Keratinocyte (primary cell): ENCODE measurements around the gene HOMER3. TPM values are rescaled to one million over a fixed set of nuclear protein-coding genes. Genes with fewer than 3 reads are reported as not detected.

Experiments
- DNase-seq: peaks from one replicate; pipeline ENCODE4 v3.0.0-alpha.2; 2011; ENCODE audit warnings: low read depth, missing footprints, low spot score
- FAIRE-seq: peaks from 2 replicates; lab custom pipeline; 2011; peaks lifted over from hg19 to GRCh38; lab: Jason Lieb, UNC
- H2AFZ ChIP-seq: 2 replicates; pipeline ENCODE4 v1.6.0; 2012; ENCODE audit warnings: low read length, control low read depth, inconsistent platforms; ENCODE audit not compliant: control insufficient read depth
- H3K27ac ChIP-seq: 2 replicates; pipeline ENCODE4 v1.5.1; 2011; ENCODE audit warnings: low read length; ENCODE audit not compliant: control insufficient read depth, insufficient read depth
- H3K27me3 ChIP-seq: 3 replicates; pipeline ENCODE4 v1.6.0; 2011; ENCODE audit warnings: low read length; ENCODE audit not compliant: control insufficient read depth, insufficient read depth; ENCODE audit errors: extremely low read depth
- H3K36me3 ChIP-seq, 2 experiments: 2 replicates in 1 of 2; 3 replicates in 1 of 2; pipeline ENCODE4 v1.5.1; 2011; ENCODE audit warnings: low read length in 2 of 2, mild to moderate bottlenecking in 1 of 2; ENCODE audit not compliant: control insufficient read depth in 2 of 2, insufficient read depth in 2 of 2; ENCODE audit errors: extremely low read depth in 1 of 2
- H3K4me1 ChIP-seq: 3 replicates; pipeline ENCODE4 v1.5.1; 2011; ENCODE audit warnings: low read length; ENCODE audit not compliant: control insufficient read depth, insufficient read depth; ENCODE audit errors: extremely low read depth
- H3K4me2 ChIP-seq: 3 replicates; pipeline ENCODE4 v1.6.0; 2011; ENCODE audit warnings: low read depth, low read length; ENCODE audit not compliant: control insufficient read depth, insufficient read depth; ENCODE audit errors: extremely low read depth
- H3K4me3 ChIP-seq, 3 experiments: fragments of 200-600 bp in 1 of 3; sonication (generic) in 1 of 3; 2 replicates in 2 of 3; 3 replicates in 1 of 3; pipeline ENCODE4 v1.5.1; 2011 to 2016; ENCODE audit warnings: low read length in 3 of 3, mild to moderate bottlenecking in 3 of 3, control low read depth in 2 of 3, inconsistent platforms in 1 of 3, low read depth in 1 of 3, mixed read lengths in 1 of 3, mixed run types in 1 of 3, moderate library complexity in 1 of 3; ENCODE audit not compliant: control insufficient read depth in 2 of 3, insufficient read depth in 2 of 3; ENCODE audit errors: extremely low read depth in 1 of 3
- H3K79me2 ChIP-seq: 2 replicates; pipeline ENCODE4 v1.6.0; 2012; ENCODE audit warnings: low read length; ENCODE audit not compliant: control insufficient read depth, insufficient read depth
- H3K9ac ChIP-seq: 3 replicates; pipeline ENCODE4 v1.6.0; 2011; ENCODE audit warnings: low read length; ENCODE audit not compliant: control insufficient read depth, insufficient read depth; ENCODE audit errors: extremely low read depth
- H3K9me1 ChIP-seq: 3 replicates; pipeline ENCODE4 v1.6.0; 2011; ENCODE audit warnings: low read length; ENCODE audit not compliant: control insufficient read depth, insufficient read depth; ENCODE audit errors: extremely low read depth
- H3K9me3 ChIP-seq: 2 replicates; pipeline ENCODE4 v1.5.1; 2012; ENCODE audit warnings: low read depth, low read length; ENCODE audit not compliant: control insufficient read depth
- H4K20me1 ChIP-seq: 3 replicates; pipeline ENCODE4 v1.6.0; 2011; ENCODE audit warnings: low read length; ENCODE audit not compliant: control insufficient read depth, insufficient read depth; ENCODE audit errors: extremely low read depth
- EZH2 ChIP-seq: IDR thresholded peaks from one replicate; pipeline ENCODE4 v1.6.1; 2012; ENCODE audit warnings: inconsistent platforms, mild to moderate bottlenecking, low read length, moderate library complexity
- dilution Hi-C: fragments of 300-500 bp; cut with MboI; formaldehyde crosslinking; loops from one replicate; pipeline ENCODE4 v1.7.0; 2020; ENCODE audit warnings: low sequenced_read_pairs; ENCODE audit not compliant: extremely low pct_ligation_motif_present
- polyA plus RNA-seq, 5 experiments: library from polyadenylated mRNA; depleted of rRNA in 3 of 5; stranded (reverse) in 3 of 5; stranded (forward) in 1 of 5; unstranded in 1 of 5; fragments of >200 nt; gene quantifications; 1 replicate in 1 of 5; 2 replicates in 3 of 5; 3 replicates in 1 of 5; pipeline versions ENCODE4 v1.2.1 to v1.2.3, GENCODE V29; 2011 to 2012; ENCODE audit warnings: missing spikeins in 2 of 5, low read depth in 1 of 5, low replicate concordance in 1 of 5
- TF ChIP-seq, protein P1 (sequence below), 3 experiments: IDR thresholded peaks in 1 of 3; conservative IDR thresholded peaks in 1 of 3; optimal IDR thresholded peaks in 1 of 3; 2 replicates in 2 of 3; 3 replicates in 1 of 3; pipeline versions ENCODE3 to v1.5.1; 2011; ENCODE audit warnings: low read length in 3 of 3, mild to moderate bottlenecking in 3 of 3, moderate library complexity in 2 of 3, control low read depth in 1 of 3, inconsistent platforms in 1 of 3; ENCODE audit not compliant: insufficient read depth in 2 of 3; ENCODE audit errors: extremely low read depth in 1 of 3

The HOMER3 gene
- polyA plus RNA-seq, 1 donor (not counting 4 experiments of a cell fraction or from before 2014, with no cell fraction given), result 119 TPM

DNA sequence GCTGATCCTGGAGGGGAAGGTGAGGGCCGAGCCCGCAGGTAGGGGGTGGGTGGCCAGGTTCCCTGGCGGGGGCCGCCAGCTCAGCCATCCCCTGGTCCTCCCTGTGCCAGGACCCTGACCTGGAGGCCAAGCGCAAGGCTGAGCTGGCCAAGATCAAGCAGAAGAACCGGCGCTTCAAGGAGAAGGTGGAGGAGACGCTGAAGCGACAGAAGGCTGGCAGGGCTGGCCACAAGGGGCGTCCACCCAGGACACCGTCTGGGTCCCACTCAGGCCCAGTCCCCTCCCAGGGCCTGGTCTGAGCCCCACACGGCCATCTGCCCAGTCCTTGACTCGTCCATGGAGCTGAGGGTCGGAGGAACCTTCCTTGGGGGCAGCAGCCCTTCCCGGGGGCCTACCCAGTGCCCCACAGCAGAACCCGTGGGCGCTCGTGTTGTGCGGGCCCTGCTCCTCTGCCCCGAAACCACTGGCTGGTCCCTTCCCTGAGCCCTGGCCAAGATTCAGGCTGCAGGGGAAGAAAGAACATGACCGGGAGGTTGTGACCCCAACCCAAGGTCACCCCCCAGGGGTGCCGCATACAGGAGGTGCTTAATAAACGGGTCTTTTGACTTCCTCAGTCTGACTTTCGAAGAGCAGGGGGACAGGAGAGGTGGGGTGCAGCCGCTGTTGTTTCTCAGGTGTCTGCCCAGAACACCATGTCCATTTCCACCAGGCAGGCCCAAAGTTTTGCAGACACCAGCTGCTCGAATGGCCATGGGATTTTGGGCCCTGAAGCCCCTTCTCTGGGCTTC lies 12.8 kb downstream of the HOMER3 start:
- Histone ChIP-seq H3K27me3 (no peaks in the 10 kb centered on the region), H3K36me3 (peaks cover 46 to 56% of the 10 kb centered on the region in 2 experiments), H3K9me3 (no peaks in the 10 kb centered on the region), H3K27ac (no peak overlapping the region), H3K4me1 (no peaks in the 10 kb centered on the region), H4K20me1 (peaks cover 10% of the 10 kb centered on the region), H3K4me3 (no peak overlapping the region), H3K9me1 (no peaks in the 10 kb centered on the region), H2AFZ (no peak overlapping the region), H3K9ac (no peak overlapping the region), H3K79me2 (peaks cover 7% of the 10 kb centered on the region), H3K4me2 (no peak overlapping the region)
- TF ChIP-seq EZH2, result no peak
- TF ChIP-seq, protein P1, sequence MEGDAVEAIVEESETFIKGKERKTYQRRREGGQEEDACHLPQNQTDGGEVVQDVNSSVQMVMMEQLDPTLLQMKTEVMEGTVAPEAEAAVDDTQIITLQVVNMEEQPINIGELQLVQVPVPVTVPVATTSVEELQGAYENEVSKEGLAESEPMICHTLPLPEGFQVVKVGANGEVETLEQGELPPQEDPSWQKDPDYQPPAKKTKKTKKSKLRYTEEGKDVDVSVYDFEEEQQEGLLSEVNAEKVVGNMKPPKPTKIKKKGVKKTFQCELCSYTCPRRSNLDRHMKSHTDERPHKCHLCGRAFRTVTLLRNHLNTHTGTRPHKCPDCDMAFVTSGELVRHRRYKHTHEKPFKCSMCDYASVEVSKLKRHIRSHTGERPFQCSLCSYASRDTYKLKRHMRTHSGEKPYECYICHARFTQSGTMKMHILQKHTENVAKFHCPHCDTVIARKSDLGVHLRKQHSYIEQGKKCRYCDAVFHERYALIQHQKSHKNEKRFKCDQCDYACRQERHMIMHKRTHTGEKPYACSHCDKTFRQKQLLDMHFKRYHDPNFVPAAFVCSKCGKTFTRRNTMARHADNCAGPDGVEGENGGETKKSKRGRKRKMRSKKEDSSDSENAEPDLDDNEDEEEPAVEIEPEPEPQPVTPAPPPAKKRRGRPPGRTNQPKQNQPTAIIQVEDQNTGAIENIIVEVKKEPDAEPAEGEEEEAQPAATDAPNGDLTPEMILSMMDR (optimal IDR thresholded peaks at IDR 0.05 in 1 of 3, IDR thresholded peaks at IDR 0.05 in 1 of 3, conservative IDR thresholded peaks at IDR 0.05 in 1 of 3; ENCODE audit: extremely low read depth in 1 of 3, insufficient read depth in 2 of 3, low read length in 3 of 3), result no peak
- no peak for FAIRE-seq
- dilution Hi-C loops, result no loop called here
- DNase-seq, result no peak

- DNase-seq, result no peak
- no peak overlapping the region for H2AFZ ChIP-seq
- peaks cover 16% of the 10 kb centered on the region for H3K79me2 ChIP-seq
- H4K20me1 ChIP-seq, result peaks cover 10% of the 10 kb centered on the region
- no peaks in the 10 kb centered on the region for H3K27me3 ChIP-seq
- H3K4me1 ChIP-seq, result peaks cover 6% of the 10 kb centered on the region
- H3K4me3 ChIP-seq, result no peak overlapping the region
- FAIRE-seq, result no peak
- TF ChIP-seq, protein P1 (optimal IDR thresholded peaks at IDR 0.05 in 1 of 3, IDR thresholded peaks at IDR 0.05 in 1 of 3, conservative IDR thresholded peaks at IDR 0.05 in 1 of 3; ENCODE audit: extremely low read depth in 1 of 3, insufficient read depth in 2 of 3, low read length in 3 of 3), result no peak
- no peak for TF ChIP-seq EZH2
- H3K9me3 ChIP-seq, result no peaks in the 10 kb centered on the region
- peaks cover 45 to 52% of the 10 kb centered on the region in 2 experiments for H3K36me3 ChIP-seq
- no peak overlapping the region for H3K9ac ChIP-seq
- dilution Hi-C loops, result no loop called here
- no peak overlapping the region for H3K4me2 ChIP-seq
- H3K27ac ChIP-seq, result no peak overlapping the region
- no peaks in the 10 kb centered on the region for H3K9me1 ChIP-seq
Observed at GRCh38 chr19:18924684-18925213, 16.3 kb downstream of the HOMER3 start.
